K562 (cell line): ENCODE measurements around the gene ANKRD6.

ENCODE experiments used
- ATF3 ChIP-seq, 2 experiments: fragments of 450-650 bp in 1 of 2; sonication (generic) in 1 of 2; formaldehyde crosslinking in 1 of 2; IDR thresholded peaks in 1 of 2; conservative IDR thresholded peaks in 1 of 2; 2 replicates each; pipeline versions ENCODE4 v1.6.1 to v1.8.1; 2016 to 2023; ENCODE audit warnings: mild to moderate bottlenecking in 2 of 2, moderate library complexity in 2 of 2, inconsistent platforms in 1 of 2, missing genetic modification reagents in 1 of 2
- CEBPZ ChIP-seq: fragments of 150-350 bp; IDR thresholded peaks from 2 replicates; pipeline ENCODE4 v1.6.1; 2014; ENCODE audit warnings: low read depth, mild to moderate bottlenecking, low read length, borderline replicate concordance
- CTCF ChIP-seq, 3 experiments: IDR thresholded peaks in 2 of 3; conservative IDR thresholded peaks in 1 of 3; 2 replicates each; pipeline ENCODE4 v1.5.1; 2011 to 2012; ENCODE audit warnings: low read length in 3 of 3, mild to moderate bottlenecking in 3 of 3, control low read depth in 2 of 3, improper control_type of control experiment in 1 of 3, inconsistent platforms in 1 of 3, low read depth in 1 of 3, mixed read lengths in 1 of 3, moderate library complexity in 1 of 3; ENCODE audit not compliant: insufficient read depth in 2 of 3
- E2F4 ChIP-seq: sonication (generic); formaldehyde crosslinking; IDR thresholded peaks from 2 replicates; pipeline ENCODE4 v1.8.0; 2022; ENCODE audit warnings: mild to moderate bottlenecking, low read depth, missing genetic modification reagents
- E2F6 ChIP-seq, 2 experiments: IDR thresholded peaks; 2 replicates each; pipeline ENCODE4 v1.6.1; 2011; ENCODE audit warnings: borderline replicate concordance in 1 of 2, control low read depth in 1 of 2, low read depth in 1 of 2, low read length in 1 of 2, mild to moderate bottlenecking in 1 of 2, mixed read lengths in 1 of 2, moderate library complexity in 1 of 2; ENCODE audit not compliant: insufficient read depth in 1 of 2, insufficient read length in 1 of 2, poor library complexity in 1 of 2, severe bottlenecking in 1 of 2; ENCODE audit errors: extremely low read depth in 1 of 2
- EZH2 ChIP-seq: IDR thresholded peaks from 2 replicates; pipeline ENCODE4 v1.6.1; 2012; ENCODE audit warnings: low read depth, mild to moderate bottlenecking, inconsistent platforms, low read length, borderline replicate concordance
- FOXA1 ChIP-seq: fragments of 450-650 bp; IDR thresholded peaks from 2 replicates; pipeline ENCODE4 v1.6.1; 2016; ENCODE audit warnings: mild to moderate bottlenecking, borderline replicate concordance
- HLTF ChIP-seq: fragments of 450-650 bp; IDR thresholded peaks from 2 replicates; pipeline ENCODE4 v1.6.1; 2016
- PHB2 ChIP-seq: fragments of 450-650 bp; IDR thresholded peaks from 2 replicates; pipeline ENCODE4 v1.6.1; 2017; ENCODE audit warnings: low read depth
- POLR2AphosphoS5 ChIP-seq: IDR thresholded peaks from 2 replicates; pipeline ENCODE4 v1.6.1; 2011; ENCODE audit warnings: mild to moderate bottlenecking, low read depth, low read length, moderate library complexity; ENCODE audit not compliant: control insufficient read depth, insufficient read depth
- REST ChIP-seq, 2 experiments: fragments of 450-650 bp; formaldehyde crosslinking in 1 of 2; IDR thresholded peaks; 2 replicates each; pipeline versions ENCODE4 v1.4.0 to v1.6.1; 2014 to 2020; ENCODE audit warnings: mild to moderate bottlenecking in 2 of 2, borderline replicate concordance in 1 of 2, low read depth in 1 of 2
- SAFB2 ChIP-seq: fragments of 200-400 bp; formaldehyde crosslinking; IDR thresholded peaks from 2 replicates; pipeline ENCODE4 v1.6.1; 2018; ENCODE audit warnings: borderline replicate concordance, low read length, low read depth, moderate library complexity; ENCODE audit not compliant: severe bottlenecking
- ZFX ChIP-seq: sonication (generic); formaldehyde crosslinking; IDR thresholded peaks from 2 replicates; pipeline ENCODE4 v1.8.0; 2022; ENCODE audit warnings: mild to moderate bottlenecking, missing genetic modification reagents, moderate library complexity
- ZNF324 ChIP-seq: fragments of 250-450 bp; sonication (Bioruptor Pico); IDR thresholded peaks from 2 replicates; pipeline ENCODE4 v1.4.0; 2020; ENCODE audit warnings: mild to moderate bottlenecking

- TF ChIP-seq PHB2 (no peak), E2F6 (IDR thresholded peaks at IDR 0.05; ENCODE audit: borderline replicate concordance in 1 of 2, extremely low read depth in 1 of 2, insufficient read depth in 1 of 2, insufficient read length in 1 of 2, low read depth in 1 of 2, low read length in 1 of 2, poor library complexity in 1 of 2, severe bottlenecking in 1 of 2) (no peak), CEBPZ (no peak), FOXA1 (no peak), CTCF (IDR thresholded peaks at IDR 0.05 in 2 of 3, conservative IDR thresholded peaks at IDR 0.05 in 1 of 3; ENCODE audit: insufficient read depth in 2 of 3, low read depth in 1 of 3, low read length in 3 of 3) (no peak), HLTF (no peak), ZNF324 (CRISPR knock-in tag) (no peak), POLR2AphosphoS5 (no peak), ZFX (no peak), E2F4 (CRISPR knock-in tag) (no peak), ATF3 (IDR thresholded peaks at IDR 0.05) (no peak), ATF3 (CRISPR knock-in tag; conservative IDR thresholded peaks at IDR 0.05) (no peak), SAFB2 (no peak), REST (IDR thresholded peaks at IDR 0.05; ENCODE audit: borderline replicate concordance) (no peak), REST (CRISPR knock-in tag; IDR thresholded peaks at IDR 0.05; ENCODE audit: low read depth) (no peak), EZH2 (no peak)
These were observed 47.1 kb upstream of the ANKRD6 start for GRCh38 chr6:89385846-89386245.
